ENCODE results near the gene DLG2.

- TF ChIP-seq CTCF (IDR thresholded peaks at IDR 0.05; ENCODE audit: low read depth, low read length, poor library complexity, severe bottlenecking): no peak
- no peak for TF ChIP-seq EZH2phosphoT487 (IDR thresholded peaks at IDR 0.05; ENCODE audit: borderline replicate concordance, low read length)
Measured at GRCh38 chr11:84097186-84097585, 1530.0 kb downstream of the DLG2 start.

All from DOHH2 (cell line).